BLaER1 (cell line): ENCODE measurements around the gene GIT1.
A peak's percentile ranks its signal among the peaks of the same experiment; 100 is the strongest.

ENCODE experiments used
- H3K27ac ChIP-seq: shearing (Covaris generic); formaldehyde crosslinking; 2 replicates; pipeline ENCODE4 v1.8.1; 2022
- H3K27me3 ChIP-seq: shearing (Covaris generic); formaldehyde crosslinking; 2 replicates; pipeline ENCODE4 v1.8.1; 2022
- H3K36me3 ChIP-seq: shearing (Covaris generic); formaldehyde crosslinking; 2 replicates; pipeline ENCODE4 v1.8.1; 2022
- H3K4me1 ChIP-seq: shearing (Covaris generic); formaldehyde crosslinking; 2 replicates; pipeline ENCODE4 v1.8.1; 2022
- H3K4me2 ChIP-seq: shearing (Covaris generic); formaldehyde crosslinking; 2 replicates; pipeline ENCODE4 v1.8.1; 2022
- H3K4me3 ChIP-seq: shearing (Covaris generic); formaldehyde crosslinking; 2 replicates; pipeline ENCODE4 v1.8.1; 2022
- H3K9ac ChIP-seq: shearing (Covaris generic); formaldehyde crosslinking; 2 replicates; pipeline ENCODE4 v1.8.1; 2022
- H3K9me3 ChIP-seq: shearing (Covaris generic); formaldehyde crosslinking; 2 replicates; pipeline ENCODE4 v1.8.1; 2022
- H4K20me1 ChIP-seq: shearing (Covaris generic); formaldehyde crosslinking; 2 replicates; pipeline ENCODE4 v1.8.1; 2022
- Cebpa-rat ChIP-seq: shearing (Covaris generic); IDR thresholded peaks from 2 replicates; pipeline ENCODE4 v1.8.1; 2022

GIT1 gene

DNA sequence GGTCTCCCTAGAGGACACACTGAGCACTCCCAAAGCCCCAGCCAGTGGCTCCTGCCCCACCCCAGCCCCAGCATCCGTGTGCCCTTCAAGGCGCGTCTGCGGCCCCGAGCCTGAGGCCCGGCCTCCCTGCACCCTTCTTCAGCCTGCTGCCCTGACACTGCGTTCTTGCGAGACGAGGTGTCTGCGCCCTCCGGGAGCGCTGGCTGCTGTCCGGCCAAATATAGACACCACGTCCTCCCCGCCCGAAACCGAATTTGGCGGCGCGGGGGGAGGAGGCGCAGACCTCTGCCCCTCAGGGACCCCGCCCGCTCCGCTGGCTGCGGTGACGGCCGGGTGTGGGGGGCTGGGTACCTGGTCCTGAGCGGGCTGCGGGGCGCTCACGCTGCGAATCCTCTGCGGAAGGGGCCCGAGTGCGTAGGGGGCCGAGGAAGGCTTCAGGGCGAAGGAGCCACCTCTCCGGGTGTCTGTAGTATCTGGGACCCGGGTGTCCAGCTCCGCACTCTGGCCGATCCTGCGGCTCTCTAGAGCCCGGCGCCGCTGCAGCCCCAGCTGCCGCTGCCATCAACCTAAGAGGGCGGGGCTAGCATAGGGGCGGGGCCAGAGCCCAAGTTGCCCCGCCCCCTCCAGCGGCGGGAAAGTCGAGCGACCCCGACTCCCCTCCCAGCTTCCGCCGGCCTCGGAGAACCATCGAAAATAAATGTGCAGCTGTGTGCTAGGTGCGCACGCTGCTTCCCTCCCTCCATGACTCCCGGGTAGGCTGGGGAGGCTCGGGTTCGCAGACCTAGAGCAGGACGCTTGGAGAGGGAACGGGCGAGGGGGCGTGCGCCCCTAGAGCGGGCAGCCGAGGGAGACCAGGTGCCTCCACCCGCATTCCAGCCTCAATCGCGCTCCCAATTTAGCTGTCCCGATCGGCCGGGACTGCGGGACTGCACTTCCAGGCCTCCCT lies 33.2 kb upstream of the GIT1 start, which contains the start of gene CORO6:
Gene CORO6 (minus strand): TSS at position 576 of the 946 bp plus-strand sequence. CDS start 1,491 bp downstream, outside the sequence.
- Histone ChIP-seq H3K9ac (peak within 1 kb of the TSS; percentile 82), H3K36me3 (peaks cover 18% of the 10 kb centered on the region), H3K4me3 (peak within 1 kb of the TSS; percentile 82), H3K27ac (peak within 1 kb of the TSS; percentile 65), H4K20me1 (peaks cover 16% of the 10 kb centered on the region; the same call in 1 of the 2 replicates), H3K9me3 (no peaks in the 10 kb centered on the region), H3K4me1 (peaks cover 70% of the 10 kb centered on the region), H3K27me3 (peaks cover under 1% of the 10 kb centered on the region; the same call in 1 of the 2 replicates), H3K4me2 (peak within 1 kb of the TSS; percentile 99)
- no peak for TF ChIP-seq Cebpa-rat

DNA sequence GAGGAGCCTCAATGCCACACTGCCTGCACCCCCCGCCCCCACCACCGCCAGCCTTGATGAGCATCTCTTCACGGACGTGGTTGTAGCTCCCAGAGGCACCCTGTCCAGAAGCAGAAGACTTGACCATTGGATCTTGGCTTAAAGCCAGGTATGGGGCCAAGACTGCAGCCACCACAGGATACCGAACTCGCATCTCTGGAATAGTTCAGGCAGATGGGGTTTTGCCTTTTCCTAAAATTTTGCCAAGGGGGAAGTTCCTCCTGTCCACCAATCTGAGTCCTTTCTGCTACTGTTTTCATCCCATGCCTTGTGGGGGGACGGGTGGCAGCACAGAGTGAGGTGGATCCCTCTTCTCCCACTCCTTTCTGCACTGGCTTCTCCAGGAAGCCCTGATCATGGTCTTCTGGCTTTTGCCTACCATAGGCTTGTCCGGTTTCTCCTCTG lies 32.3 kb upstream of the GIT1 start:
- H4K20me1 ChIP-seq: peaks cover 9% of the 10 kb centered on the region
- H3K36me3 ChIP-seq: peaks cover 16% of the 10 kb centered on the region
- peak overlapping the region; percentile 82 for H3K9ac ChIP-seq
- no peaks in the 10 kb centered on the region for H3K9me3 ChIP-seq
- H3K27ac ChIP-seq: peak overlapping the region; percentile 65
- H3K27me3 ChIP-seq: peaks cover 9% of the 10 kb centered on the region
- peak overlapping the region; percentile 82 for H3K4me3 ChIP-seq
- H3K4me1 ChIP-seq: peaks cover 79% of the 10 kb centered on the region
- no peak for TF ChIP-seq Cebpa-rat
- H3K4me2 ChIP-seq: peak overlapping the region; percentile 99

- H4K20me1 ChIP-seq: peaks cover 10% of the 10 kb centered on the region
- H3K4me3 ChIP-seq: no peak overlapping the region
- no peak overlapping the region; the same call in 1 of the 2 replicates for H3K27ac ChIP-seq
- H3K27me3 ChIP-seq: peaks cover 17% of the 10 kb centered on the region
- H3K9ac ChIP-seq: peak overlapping the region; percentile 82; the same call in 1 of the 2 replicates
- peaks cover 87% of the 10 kb centered on the region for H3K4me1 ChIP-seq
- TF ChIP-seq Cebpa-rat: no peak
- H3K36me3 ChIP-seq: peaks cover 9% of the 10 kb centered on the region; the same call in 1 of the 2 replicates
- H3K4me2 ChIP-seq: peak overlapping the region; percentile 99
- no peaks in the 10 kb centered on the region for H3K9me3 ChIP-seq
Observed at GRCh38 chr17:29620779-29621500, 31.5 kb upstream of the GIT1 start.

DNA sequence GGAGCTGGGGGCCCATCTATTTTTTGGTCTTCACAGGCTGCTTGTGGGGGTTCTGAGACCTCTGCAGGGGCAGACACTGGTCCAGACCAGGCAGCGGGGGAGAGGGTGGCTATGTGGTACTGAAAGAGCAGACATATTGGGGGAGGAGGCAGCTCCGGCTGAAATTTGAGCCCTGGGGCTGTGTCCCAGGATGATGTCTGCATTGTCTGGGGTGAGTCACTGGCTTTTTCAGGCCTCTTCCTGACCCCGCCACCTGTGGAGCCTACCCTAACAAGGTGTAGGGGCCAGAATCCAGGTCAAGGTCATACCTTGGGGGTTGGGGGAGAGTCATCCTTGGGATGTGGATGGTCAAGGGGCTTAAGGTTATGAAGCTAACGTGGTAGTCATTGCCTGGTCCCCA lies 30.8 kb upstream of the GIT1 start:
- H4K20me1 ChIP-seq: peaks cover 17% of the 10 kb centered on the region
- H3K4me2 ChIP-seq: peak overlapping the region; percentile 99; the same call in 1 of the 2 replicates
- peaks cover 22% of the 10 kb centered on the region for H3K27me3 ChIP-seq
- H3K9ac ChIP-seq: no peak overlapping the region
- H3K4me1 ChIP-seq: peaks cover 94% of the 10 kb centered on the region
- H3K27ac ChIP-seq: no peak overlapping the region
- H3K4me3 ChIP-seq: no peak overlapping the region
- H3K36me3 ChIP-seq: peaks cover 3% of the 10 kb centered on the region; the same call in 1 of the 2 replicates
- H3K9me3 ChIP-seq: no peaks in the 10 kb centered on the region
- no peak for TF ChIP-seq Cebpa-rat

- no peaks in the 10 kb centered on the region for H3K9me3 ChIP-seq
- H3K4me1 ChIP-seq: peaks cover 94% of the 10 kb centered on the region
- H3K4me2 ChIP-seq: peak overlapping the region; percentile 99
- H3K4me3 ChIP-seq: no peak overlapping the region
- peaks cover 22% of the 10 kb centered on the region for H3K27me3 ChIP-seq
- no peaks in the 10 kb centered on the region; the same call in 1 of the 2 replicates for H3K36me3 ChIP-seq
- peaks cover 27% of the 10 kb centered on the region for H4K20me1 ChIP-seq
- no peak for TF ChIP-seq Cebpa-rat
- H3K27ac ChIP-seq: no peak overlapping the region
- H3K9ac ChIP-seq: no peak overlapping the region
Observed at GRCh38 chr17:29619251-29619650, 29.8 kb upstream of the GIT1 start.

DNA sequence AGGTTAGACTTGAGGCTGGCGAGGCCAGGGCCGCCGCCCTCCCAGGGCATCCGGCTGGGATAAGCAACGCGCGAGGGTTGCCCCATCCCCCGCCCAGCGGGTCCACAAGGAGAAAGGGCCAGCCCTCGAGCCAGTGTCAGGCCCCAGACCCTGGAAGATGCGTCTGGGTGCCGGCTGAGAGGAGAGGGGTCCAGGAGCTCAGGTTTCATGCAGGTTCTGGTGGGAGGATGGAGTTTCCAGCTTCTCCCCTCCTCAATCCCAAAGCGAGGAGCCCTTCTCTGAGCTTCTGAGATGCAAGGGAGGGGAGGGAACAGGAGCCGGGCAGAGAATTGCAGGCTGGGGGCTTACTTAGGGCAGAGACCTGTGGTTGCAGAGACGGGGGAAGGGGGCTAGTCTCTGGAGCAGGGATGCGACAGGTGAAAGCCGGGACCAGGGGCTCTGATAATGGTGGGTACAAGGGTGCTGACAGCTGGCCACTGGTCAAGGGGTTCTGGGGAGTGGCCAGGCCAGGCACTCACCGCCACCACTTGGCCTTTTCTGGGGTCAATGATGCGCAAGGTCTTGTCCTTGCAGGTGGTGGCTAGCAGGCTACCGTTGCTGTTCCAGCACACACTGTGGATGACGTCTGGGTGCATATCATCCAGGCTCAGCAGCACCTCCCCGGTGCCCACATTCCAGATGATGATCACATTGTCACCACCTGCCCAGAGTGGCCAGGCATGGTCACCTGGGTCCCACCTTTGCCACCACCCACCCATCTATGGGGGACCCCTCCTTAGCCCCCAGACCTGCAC lies 29.0 kb upstream of the GIT1 start:
- Histone ChIP-seq H3K4me2 (peak overlapping the region; percentile 99), H3K9ac (peak overlapping the region; percentile 76), H3K36me3 (no peaks in the 10 kb centered on the region; the same call in 1 of the 2 replicates), H3K4me1 (peaks cover 94% of the 10 kb centered on the region), H3K9me3 (no peaks in the 10 kb centered on the region), H3K27ac (peak overlapping the region; percentile 85), H4K20me1 (peaks cover 35% of the 10 kb centered on the region), H3K4me3 (peak overlapping the region; percentile 66), H3K27me3 (peaks cover 22% of the 10 kb centered on the region)
- no peak for TF ChIP-seq Cebpa-rat

GRCh38 chr17:29617481-29618271 lies 28.2 kb upstream of the GIT1 start:
- Histone ChIP-seq H3K27me3 (peaks cover 22% of the 10 kb centered on the region), H3K36me3 (peaks cover 4% of the 10 kb centered on the region), H3K9me3 (no peaks in the 10 kb centered on the region), H3K4me1 (peaks cover 95% of the 10 kb centered on the region), H4K20me1 (peaks cover 35% of the 10 kb centered on the region), H3K27ac (peak overlapping the region; percentile 85), H3K4me3 (peak overlapping the region; percentile 66), H3K9ac (peak overlapping the region; percentile 76), H3K4me2 (peak overlapping the region; percentile 99)
- no peak for TF ChIP-seq Cebpa-rat

DNA sequence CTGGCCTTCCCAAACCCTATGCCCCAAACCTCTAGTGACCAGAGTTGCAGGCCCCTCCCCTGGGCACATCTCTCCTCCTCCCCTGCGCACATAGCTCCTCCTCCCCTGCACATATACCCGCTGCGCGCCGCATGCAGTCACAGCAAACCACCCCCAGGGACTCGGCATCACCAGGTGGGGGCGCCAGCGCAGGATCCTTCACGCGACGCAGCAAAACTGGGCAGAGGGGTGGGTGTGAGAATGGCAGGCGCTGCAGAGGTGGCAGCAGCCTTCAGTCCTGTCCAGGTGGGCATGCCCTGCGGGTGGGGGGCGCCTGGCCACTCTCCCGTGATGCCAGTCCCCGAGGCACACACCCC lies 27.7 kb upstream of the GIT1 start:
- H3K4me1 ChIP-seq: peaks cover 94% of the 10 kb centered on the region
- H3K4me3 ChIP-seq: peak overlapping the region; percentile 66
- H3K9ac ChIP-seq: peak overlapping the region; percentile 76
- H4K20me1 ChIP-seq: peaks cover 35% of the 10 kb centered on the region
- H3K27ac ChIP-seq: no peak overlapping the region
- H3K9me3 ChIP-seq: no peaks in the 10 kb centered on the region
- peaks cover 8% of the 10 kb centered on the region for H3K36me3 ChIP-seq
- H3K27me3 ChIP-seq: peaks cover 22% of the 10 kb centered on the region
- TF ChIP-seq Cebpa-rat: no peak
- H3K4me2 ChIP-seq: peak overlapping the region; percentile 99
